ENCODE results near the gene DRG2.

DRG2 gene

GRCh38 chr17:18079543-18079942 is 8.2 kb upstream of the DRG2 start:
- DNase-seq = no peak

DNA sequence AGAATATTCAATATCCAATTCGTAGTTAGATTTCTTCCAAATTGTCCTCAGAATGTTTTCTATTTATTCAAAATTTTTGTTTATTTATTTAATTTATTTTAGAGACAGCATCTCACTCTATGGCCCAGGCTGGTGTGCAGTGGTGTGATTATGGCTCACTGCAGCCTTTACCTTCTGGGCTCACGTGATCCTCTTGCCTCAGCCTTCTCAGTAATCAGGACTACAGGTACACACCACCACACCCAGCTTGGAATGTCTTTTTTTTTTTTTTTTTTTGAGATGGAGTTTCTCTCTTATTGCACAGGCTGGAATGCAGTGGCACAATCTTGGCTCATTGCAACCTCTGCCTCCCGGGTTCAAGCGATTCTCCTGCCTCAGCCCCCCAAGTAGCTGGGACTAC is 3.5 kb upstream of the DRG2 start:
- no peak for DNase-seq

GRCh38 chr17:18089613-18090012 is 1.9 kb downstream of the DRG2 start:
- DNase-seq = no peak

- peak; percentile 39 to 54 for DNase-seq
These were observed 6.1 kb downstream of the DRG2 start for GRCh38 chr17:18093616-18094408.

GRCh38 chr17:18094409-18094807 is 6.7 kb downstream of the DRG2 start:
- no peak for DNase-seq

GRCh38 chr17:18099516-18099915 is 11.8 kb downstream of the DRG2 start:
- DNase-seq = no peak

DNA sequence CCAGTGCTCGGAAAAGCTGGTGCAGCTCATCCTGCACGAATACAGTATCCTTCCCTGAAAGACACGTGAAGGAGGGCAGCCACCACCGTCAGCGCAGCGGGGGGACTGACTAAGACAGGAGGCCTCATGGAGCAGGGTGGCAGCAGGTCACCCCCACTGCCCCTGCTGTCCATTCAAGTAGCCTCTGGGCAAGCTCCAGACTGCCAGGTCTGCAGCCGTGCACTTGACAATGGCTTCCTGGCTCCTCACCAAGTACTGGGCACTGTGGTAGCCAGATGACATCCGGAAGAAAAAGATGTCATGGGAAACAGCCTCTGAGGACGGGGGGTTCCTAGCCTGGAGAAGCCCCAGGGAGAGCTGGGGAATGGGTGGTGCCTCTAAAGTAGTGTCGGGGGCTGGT is 12.9 kb downstream of the DRG2 start:
- DNase-seq = no peak

GRCh38 chr17:18101828-18102227 is 14.1 kb downstream of the DRG2 start:
- DNase-seq = no peak

DNA sequence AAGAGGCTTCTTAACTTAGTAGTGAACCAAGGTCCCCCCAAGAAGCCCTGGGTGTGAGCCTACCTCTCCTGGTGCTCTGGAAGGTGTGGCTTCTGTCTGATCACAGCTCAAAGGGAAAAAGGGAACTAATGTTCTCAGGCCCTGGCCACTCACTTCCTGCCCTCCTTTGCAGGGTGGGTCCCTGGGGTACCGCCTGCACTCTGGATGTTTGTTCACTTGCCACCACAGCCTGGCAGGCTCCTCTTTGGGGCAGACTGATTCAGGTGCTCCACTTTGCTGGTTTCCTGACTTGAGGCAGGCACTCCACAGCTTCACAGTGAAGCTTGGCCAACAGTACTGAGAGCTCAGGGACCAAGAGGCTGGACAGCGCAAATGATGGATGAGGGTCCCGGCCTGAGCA is 14.9 kb downstream of the DRG2 start:
- DNase-seq = peak; percentile 20 to 25

- no peak for DNase-seq
These were observed 17.3 kb downstream of the DRG2 start for GRCh38 chr17:18105027-18105426.

DNA sequence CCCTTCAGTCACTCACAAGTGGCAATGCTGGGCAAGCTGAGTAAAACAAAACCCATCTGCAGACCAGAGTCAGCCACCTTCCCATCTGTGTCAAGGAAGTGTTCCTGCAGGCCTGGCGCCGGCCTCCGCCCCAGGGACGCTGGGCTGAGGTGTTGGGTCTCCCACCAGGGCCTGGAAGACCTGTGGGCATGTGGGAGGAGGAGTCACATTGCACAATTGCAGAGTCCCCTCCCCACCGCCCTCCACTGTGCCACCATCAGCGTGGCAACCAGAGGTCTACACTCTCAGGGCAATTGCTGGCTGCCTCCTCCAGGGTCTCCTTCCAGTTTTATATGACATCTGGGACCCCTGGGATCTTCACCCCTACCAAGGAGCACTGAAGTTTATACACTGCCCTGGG is 17.8 kb downstream of the DRG2 start:
- no peak for DNase-seq

- no peak for DNase-seq
These were observed 18.5 kb downstream of the DRG2 start for GRCh38 chr17:18106211-18106610.

DNA sequence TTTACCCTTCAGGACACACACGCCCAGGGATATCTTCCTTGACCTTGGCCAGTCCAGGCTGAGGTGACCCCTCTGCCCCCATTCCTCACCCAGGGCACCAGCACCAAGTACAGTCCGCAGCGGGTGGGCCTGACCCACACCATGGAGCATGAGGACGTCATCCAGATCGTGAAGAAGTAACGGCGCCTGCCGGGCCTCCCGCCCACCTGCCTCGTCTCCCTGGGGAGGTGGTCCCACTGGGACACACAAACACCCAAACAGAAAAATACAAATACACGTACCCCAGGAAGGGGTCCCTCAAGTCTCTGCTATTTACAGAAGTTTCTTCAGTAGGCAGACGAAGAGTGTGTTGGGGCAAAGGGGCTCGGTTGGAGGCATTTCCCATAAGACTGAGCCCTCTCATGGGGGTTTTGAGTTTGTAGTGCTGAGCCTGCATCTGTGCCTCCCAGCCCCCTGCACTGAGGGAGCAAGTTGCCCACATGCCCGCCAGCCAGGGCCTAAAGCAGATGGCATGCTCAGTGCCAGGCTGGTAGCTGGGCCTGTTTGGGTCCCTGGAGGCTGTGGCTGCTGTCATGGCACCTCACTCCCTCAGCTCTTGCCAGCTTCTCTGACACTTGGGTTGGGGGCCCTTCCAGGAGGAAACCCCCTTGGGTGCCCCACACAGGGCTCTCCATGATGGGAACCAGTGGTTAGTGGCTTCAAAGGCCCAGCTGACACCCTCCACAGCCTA is 19.5 kb downstream of the DRG2 start:
- DNase-seq = no peak

GRCh38 chr17:18107971-18108370 is 20.2 kb downstream of the DRG2 start:
- DNase-seq = no peak

GRCh38 chr17:18108401-18109312 is 20.9 kb downstream of the DRG2 start, which contains the start of gene MYO15A:
TSS of gene MYO15A (plus strand) at chr17:18108756. CDS start at chr17:18118801, 10,045 bp downstream.
- DNase-seq = no peak

DNA sequence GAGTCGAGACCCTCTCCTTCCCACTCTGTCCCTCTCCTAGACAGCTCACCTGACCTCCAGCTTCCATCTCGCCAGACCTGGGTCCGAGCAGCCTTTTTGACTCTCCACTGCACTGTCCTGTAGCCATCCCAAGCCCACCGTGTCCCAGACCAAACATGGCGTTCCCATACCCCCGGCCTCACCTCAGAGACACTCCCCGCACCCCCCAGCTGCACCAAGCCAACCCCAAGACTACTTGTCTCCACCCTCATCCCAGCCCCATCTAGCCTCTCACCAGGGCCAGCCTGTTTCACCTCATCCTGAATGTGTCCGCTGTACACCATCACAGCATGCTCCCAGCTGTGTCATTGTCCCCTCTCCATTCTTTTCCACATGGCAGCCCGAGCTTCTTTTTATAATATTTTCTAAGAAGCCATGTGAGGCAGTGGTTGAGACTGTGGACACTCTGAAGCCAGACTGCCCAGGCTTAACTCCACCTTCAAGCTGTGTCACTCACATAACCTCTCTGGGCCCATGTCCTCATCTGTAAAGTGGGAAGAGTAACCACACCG is 22.3 kb downstream of the DRG2 start:
- DNase-seq = no peak

DNA sequence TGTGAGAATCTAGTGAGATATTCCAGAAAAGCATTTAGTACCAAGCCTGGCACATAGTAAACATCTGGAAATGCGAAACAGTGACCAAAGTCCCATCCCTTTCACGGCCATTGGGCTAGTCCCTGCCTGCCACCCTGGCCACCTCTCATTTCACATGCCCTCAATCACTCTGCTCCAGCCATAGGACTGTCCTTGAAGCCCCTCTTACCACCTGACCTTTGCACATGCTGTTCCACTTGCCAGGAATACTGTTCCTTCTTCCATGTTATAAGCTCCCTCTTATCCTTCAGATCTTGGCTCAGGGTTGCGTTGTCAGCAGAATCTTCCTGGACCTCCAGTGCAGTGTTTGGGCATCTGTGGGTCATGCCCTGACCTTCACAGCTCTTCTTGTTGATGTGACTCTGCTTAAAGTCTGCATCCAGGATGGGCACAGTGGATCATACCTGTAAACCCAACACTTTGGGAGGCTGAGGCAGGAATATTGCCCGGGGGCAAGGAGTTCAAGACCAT is 22.9 kb downstream of the DRG2 start:
- no peak for DNase-seq

- no peak for DNase-seq
These were observed 23.7 kb downstream of the DRG2 start for GRCh38 chr17:18111330-18111971.

- no peak for DNase-seq
These were observed 27.8 kb downstream of the DRG2 start for GRCh38 chr17:18115517-18115916.

DNA sequence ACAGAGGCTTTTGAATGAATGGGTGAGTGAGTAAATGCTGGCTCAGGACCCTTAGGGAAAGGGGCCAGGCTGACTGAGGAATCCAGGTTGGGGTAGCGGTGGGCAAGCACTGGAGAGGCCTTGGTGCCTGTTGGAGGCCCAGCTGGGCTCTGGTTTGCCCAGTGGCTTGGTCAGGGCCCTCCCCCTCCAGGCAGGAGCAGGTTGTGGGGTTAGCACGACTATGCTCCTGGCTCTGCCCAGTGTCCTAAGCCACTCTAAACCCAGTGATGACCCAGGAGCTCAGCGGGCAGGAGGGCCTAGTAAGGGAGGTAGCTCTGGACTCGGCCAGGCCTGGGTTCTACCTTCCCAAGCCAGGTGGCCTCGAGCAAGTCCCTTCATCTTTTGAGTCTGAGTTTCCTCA is 28.3 kb downstream of the DRG2 start:
- DNase-seq = no peak

GRCh38 chr17:18117533-18117932 is 29.8 kb downstream of the DRG2 start:
- DNase-seq = no peak

All from Kasumi-1 (cell line).